WTC11 (cell line): Measurements from ENCODE around the gene CATSPERB.

Experiments
- ATF2 ChIP-seq: sonication (generic); formaldehyde crosslinking; IDR thresholded peaks from 2 replicates; pipeline ENCODE4 v1.8.1; 2022; ENCODE audit warnings: low read depth, missing genetic modification reagents, borderline replicate concordance
- CBFB ChIP-seq: sonication (generic); formaldehyde crosslinking; IDR thresholded peaks from 2 replicates; pipeline ENCODE4 v1.8.1; 2022; ENCODE audit warnings: mild to moderate bottlenecking, low read depth, missing genetic modification reagents
- CREM ChIP-seq: sonication (generic); formaldehyde crosslinking; IDR thresholded peaks from 2 replicates; pipeline ENCODE4 v1.8.1; 2022; ENCODE audit warnings: mild to moderate bottlenecking, missing genetic modification reagents, moderate library complexity
- MLX ChIP-seq: sonication (generic); formaldehyde crosslinking; IDR thresholded peaks from 2 replicates; pipeline ENCODE4 v1.8.1; 2023; ENCODE audit warnings: mild to moderate bottlenecking, missing genetic modification reagents, moderate library complexity
- PRDM15 ChIP-seq: sonication (generic); formaldehyde crosslinking; IDR thresholded peaks from 2 replicates; pipeline ENCODE4 v1.8.0; 2022; ENCODE audit warnings: missing genetic modification reagents
- TF ChIP-seq, protein P1 (sequence below): fragments of 200-600 bp; IDR thresholded peaks from 2 replicates; pipeline ENCODE4 v1.8.0; 2022; ENCODE audit warnings: antibody characterized with exemption

GRCh38 chr14:91679273-91679672 lies 52.6 kb downstream of the CATSPERB start:
- TF ChIP-seq CREM (no peak), MLX (CRISPR knock-in tag) (no peak), ATF2 (CRISPR knock-in tag) (no peak), CBFB (CRISPR knock-in tag) (no peak), PRDM15 (CRISPR knock-in tag) (no peak)
- TF ChIP-seq, protein P1, sequence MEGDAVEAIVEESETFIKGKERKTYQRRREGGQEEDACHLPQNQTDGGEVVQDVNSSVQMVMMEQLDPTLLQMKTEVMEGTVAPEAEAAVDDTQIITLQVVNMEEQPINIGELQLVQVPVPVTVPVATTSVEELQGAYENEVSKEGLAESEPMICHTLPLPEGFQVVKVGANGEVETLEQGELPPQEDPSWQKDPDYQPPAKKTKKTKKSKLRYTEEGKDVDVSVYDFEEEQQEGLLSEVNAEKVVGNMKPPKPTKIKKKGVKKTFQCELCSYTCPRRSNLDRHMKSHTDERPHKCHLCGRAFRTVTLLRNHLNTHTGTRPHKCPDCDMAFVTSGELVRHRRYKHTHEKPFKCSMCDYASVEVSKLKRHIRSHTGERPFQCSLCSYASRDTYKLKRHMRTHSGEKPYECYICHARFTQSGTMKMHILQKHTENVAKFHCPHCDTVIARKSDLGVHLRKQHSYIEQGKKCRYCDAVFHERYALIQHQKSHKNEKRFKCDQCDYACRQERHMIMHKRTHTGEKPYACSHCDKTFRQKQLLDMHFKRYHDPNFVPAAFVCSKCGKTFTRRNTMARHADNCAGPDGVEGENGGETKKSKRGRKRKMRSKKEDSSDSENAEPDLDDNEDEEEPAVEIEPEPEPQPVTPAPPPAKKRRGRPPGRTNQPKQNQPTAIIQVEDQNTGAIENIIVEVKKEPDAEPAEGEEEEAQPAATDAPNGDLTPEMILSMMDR = no peak
